GM12875 (cell line): ENCODE results near the gene DRD4.

Experiments used
- H3K4me3 ChIP-seq: one replicate; pipeline ENCODE4 v1.5.1; 2011; ENCODE audit warnings: low read depth, low read length, control low read depth
- TF ChIP-seq, protein P1 (sequence below): IDR thresholded peaks from 2 replicates; pipeline ENCODE4 v1.5.1; 2011; ENCODE audit warnings: low read depth, mild to moderate bottlenecking, control low read depth, inconsistent platforms, low read length, moderate library complexity, borderline replicate concordance; ENCODE audit not compliant: insufficient read depth

The DRD4 gene

DNA sequence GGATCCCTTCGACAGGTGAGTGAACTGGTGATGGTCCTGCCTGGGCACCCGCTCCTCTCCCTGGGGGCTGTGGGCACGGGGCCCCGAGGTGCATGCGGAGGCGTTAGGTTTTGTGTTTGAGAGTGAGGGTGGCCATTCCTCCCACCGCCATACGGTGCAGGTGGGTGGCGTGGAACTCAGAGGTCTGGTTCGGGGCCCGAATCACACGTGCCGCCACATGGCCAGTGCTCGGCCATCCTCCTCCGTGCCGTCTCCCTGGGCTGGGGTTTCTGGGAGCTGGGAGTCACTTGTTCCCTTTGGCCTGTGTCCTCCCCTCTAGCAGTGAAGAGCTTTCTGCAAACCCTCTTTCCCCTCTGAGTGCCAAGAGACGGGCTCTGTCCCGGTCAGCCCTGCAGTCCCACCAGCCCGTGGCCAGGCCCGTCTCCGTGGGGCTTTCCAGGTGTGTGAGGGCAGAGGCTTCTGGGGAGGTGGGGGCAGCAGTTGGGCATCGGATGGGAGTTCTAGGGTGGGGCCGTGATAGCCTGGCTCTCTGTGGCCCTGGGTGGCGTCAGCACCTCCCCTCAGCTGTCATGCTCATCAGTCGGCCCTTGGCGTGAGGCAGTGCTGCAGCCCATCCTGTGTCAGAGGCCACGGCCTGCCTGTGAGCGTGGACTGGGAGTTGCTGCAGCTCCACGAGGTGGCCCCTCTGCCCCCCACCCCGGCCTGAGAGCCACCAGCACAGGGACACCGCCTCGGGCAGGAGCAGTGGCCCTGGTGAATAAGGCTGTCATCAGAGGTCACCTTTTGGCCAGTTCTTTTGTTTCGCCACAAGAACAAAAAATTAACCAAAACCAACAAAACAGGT lies 31.6 kb upstream of the DRD4 start:
- H3K4me3 ChIP-seq, result no peak overlapping the region
- TF ChIP-seq, protein P1, sequence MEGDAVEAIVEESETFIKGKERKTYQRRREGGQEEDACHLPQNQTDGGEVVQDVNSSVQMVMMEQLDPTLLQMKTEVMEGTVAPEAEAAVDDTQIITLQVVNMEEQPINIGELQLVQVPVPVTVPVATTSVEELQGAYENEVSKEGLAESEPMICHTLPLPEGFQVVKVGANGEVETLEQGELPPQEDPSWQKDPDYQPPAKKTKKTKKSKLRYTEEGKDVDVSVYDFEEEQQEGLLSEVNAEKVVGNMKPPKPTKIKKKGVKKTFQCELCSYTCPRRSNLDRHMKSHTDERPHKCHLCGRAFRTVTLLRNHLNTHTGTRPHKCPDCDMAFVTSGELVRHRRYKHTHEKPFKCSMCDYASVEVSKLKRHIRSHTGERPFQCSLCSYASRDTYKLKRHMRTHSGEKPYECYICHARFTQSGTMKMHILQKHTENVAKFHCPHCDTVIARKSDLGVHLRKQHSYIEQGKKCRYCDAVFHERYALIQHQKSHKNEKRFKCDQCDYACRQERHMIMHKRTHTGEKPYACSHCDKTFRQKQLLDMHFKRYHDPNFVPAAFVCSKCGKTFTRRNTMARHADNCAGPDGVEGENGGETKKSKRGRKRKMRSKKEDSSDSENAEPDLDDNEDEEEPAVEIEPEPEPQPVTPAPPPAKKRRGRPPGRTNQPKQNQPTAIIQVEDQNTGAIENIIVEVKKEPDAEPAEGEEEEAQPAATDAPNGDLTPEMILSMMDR, result no peak

DNA sequence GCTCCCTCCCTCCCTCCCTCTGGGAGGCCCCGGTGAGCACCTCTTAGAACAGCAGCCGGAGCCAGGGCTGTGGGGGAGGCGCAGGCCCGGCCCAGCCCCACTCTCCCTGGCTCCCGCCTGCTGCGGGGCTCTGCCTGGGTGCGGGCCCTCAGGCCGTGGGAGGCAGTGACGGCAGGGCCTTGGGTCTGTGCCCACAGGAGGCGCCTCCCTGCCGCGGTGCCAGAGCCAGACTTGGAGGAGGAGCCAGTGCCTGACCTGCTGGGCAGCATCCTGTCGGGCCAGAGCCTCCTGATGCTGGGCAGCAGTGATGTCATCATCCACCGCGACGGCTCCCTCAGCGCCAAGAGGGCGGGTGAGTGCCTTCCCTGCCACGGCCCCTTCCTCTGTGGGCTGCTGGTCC lies 30.8 kb upstream of the DRD4 start:
- TF ChIP-seq, protein P1, result no peak
- H3K4me3 ChIP-seq, result no peak overlapping the region

DNA sequence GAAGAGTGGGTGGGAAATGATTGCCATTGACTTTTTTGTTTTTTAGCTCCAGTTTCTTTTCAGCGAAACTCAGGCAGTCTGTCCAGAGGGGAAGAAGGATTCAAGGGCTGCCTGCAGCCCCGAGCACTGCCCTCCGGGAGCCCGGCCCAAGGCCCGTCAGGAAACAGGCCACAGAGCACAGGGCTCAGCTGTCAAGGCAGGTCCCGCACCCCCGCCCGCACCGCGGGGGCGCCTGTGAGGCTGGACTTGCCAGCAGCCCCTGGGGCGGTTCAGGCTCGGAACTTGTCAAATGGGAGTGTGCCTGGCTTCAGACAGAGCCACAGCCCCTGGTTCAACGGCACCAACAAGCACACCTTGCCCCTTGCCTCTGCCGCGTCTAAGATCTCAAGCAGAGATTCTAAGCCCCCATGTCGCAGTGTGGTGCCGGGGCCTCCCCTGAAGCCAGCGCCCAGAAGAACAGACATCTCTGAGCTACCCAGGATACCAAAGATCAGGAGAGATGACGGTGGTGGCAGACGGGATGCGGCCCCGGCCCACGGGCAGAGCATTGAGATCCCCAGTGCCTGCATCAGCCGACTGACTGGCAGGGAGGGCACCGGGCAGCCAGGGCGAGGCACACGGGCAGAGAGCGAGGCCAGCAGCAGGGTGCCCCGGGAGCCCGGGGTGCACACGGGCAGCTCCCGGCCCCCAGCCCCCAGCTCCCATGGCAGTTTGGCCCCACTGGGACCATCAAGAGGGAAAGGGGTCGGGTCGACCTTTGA lies 29.9 kb upstream of the DRD4 start:
- no peak overlapping the region for H3K4me3 ChIP-seq
- TF ChIP-seq, protein P1, result no peak

DNA sequence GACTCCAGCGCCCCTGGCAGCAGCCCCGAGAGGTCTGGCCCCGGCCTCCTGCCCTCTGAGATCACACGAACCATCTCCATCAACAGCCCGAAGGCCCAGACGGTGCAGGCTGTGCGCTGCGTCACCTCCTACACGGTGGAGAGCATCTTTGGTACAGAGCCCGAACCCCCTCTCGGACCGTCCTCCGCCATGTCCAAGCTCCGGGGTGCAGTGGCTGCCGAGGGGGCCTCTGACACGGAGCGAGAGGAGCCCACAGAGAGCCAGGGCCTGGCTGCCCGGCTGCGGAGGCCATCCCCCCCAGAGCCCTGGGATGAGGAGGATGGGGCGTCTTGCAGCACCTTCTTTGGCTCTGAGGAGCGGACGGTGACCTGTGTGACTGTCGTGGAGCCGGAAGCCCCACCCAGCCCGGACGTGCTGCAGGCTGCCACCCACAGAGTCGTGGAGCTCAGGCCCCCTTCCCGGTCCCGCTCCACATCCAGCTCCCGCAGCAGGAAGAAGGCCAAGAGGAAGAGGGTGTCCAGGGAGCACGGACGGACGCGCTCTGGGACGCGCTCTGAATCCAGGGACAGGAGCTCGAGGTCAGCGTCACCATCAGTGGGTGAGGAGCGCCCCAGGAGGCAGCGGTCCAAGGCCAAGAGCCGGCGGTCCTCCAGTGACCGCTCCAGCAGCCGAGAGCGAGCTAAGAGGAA lies 29.0 kb upstream of the DRD4 start:
- TF ChIP-seq, protein P1, result no peak
- no peak overlapping the region for H3K4me3 ChIP-seq

DNA sequence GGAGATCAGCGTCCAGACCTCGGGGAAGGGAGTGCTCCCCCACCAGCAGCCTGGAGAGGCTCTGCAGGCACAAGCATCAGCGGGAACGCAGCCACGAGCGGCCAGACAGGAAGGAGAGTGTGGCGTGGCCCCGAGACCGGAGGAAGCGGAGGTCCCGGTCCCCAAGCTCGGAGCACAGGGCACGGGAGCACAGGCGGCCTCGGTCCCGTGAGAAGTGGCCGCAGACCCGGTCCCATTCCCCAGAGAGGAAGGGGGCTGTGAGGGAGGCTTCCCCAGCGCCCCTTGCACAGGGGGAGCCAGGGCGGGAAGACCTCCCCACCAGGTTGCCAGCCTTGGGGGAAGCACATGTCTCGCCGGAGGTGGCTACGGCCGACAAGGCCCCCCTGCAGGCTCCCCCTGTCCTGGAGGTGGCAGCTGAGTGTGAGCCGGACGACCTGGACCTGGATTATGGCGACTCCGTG lies 28.2 kb upstream of the DRD4 start:
- TF ChIP-seq, protein P1, result no peak
- no peak overlapping the region for H3K4me3 ChIP-seq

DNA sequence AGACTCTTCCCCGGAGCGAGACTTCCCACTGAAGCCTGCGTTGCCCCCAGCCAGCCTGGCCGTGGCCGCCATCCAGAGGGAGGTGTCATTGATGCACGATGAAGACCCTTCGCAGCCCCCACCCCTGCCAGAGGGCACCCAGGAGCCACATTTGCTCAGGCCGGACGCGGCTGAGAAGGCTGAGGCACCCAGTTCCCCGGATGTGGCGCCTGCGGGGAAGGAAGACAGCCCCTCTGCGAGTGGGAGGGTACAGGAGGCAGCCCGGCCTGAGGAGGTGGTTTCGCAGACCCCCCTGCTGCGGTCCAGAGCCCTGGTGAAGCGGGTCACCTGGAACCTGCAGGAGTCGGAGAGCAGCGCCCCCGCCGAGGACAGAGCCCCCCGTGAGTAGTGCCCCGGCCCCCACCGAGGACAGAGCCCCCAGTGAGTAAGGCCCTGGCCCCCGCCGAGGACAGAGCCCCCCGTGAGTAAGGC lies 27.7 kb upstream of the DRD4 start:
- no peak overlapping the region for H3K4me3 ChIP-seq
- TF ChIP-seq, protein P1, result no peak
